DMS53 (cell line): ENCODE measurements around the gene CSTPP1.
A peak's percentile ranks its signal among the peaks of the same experiment; 100 is the strongest.
"Not testable (repeated sequence)": the region's sequence is repeated elsewhere in the genome, so short reads cannot be mapped to it uniquely, and the experiment has no call there.

ENCODE experiments used
- DNase-seq: peaks from one replicate; lab custom pipeline; 2025; lab: John Stamatoyannopoulos, UW

CSTPP1 gene

DNA sequence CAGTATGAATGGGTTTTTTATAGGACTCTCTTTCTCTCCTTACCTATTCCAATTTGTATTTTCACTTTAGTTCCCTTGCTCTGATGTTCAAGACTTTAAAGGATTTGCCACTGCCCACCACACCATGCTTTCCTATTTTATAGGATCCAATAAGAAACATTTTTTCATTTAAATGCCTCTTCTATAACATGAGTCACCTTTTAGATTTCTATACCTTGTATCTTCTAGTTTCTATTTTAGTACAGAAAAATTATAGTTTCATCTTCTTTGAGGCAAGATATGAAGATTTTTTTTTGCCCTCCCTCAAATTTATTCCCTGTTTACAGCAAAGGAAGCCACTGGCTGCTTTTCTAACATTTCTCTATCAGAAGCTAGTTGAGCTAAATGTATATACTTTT lies 163.4 kb downstream of the CSTPP1 start:
- DNase-seq: no peak

DNA sequence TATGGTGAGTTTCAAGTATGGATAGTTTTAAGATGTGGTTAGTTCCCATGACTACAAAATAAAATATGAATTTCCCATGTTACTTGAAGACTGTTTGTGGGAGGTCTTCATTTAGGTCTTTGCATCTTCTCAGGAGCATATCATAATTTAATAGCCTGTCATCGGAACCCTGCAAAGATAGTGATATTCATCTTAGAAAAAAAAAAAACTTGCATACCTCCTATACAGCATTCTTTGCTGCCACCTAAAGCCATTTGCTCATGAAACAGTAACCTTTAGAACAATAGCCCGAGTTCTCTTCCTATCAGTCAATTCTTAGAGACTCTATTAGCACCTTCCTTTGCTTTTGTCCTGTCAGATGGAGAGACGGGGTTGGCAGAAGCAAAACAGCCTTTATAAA lies 164.8 kb downstream of the CSTPP1 start:
- DNase-seq: no peak

DNA sequence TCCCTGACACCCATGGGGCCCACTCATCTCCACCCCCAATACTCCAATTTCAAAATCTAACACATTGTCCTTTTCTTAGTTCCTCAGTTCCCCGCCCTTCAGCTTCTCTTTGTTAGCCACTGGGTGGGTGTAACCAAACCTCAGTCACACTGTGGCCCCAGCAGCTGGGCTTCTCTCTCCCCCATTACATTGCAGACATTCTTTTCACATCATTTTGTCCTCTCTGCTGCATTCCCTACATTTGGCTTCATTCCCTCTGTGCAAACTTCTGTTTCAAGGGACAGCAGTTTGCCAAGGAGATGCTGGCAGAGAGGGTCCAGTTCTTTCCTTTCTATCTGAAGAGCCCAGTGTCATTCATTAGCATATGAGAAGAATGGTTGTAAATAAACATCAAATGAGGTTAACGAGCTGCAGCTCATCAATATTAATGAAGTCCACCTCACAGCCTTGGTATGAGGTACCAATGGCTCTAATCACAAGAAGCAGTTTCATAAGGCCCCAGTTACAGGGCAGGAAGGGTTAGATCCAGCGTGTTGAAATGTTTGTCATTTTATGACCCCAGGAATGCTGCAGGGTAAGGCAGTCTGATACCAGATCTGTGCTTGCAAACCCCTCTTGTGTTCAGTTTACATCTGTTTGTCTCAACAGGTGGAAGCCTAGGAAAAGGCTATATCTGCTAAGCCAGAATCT lies 167.8 kb downstream of the CSTPP1 start:
- DNase-seq: no peak

DNA sequence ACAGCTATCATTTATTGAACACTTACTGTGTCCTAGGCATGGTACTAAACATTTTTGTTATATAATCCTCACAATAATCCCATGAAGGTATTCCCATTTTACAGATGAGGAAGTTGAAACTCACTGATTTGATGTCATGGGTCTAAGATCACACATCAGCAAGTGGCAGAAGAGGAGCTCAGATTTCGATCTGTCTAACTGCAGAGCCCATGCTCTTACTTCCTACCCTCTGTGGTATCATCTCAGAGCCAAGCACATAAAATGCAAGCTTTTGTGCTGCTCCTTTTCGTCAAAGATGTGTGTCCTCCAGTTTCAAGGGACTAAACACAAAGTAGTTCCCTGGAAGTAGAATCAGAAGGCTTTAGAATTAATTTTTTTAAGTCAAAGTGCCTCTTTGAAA lies 169.0 kb downstream of the CSTPP1 start:
- no peak for DNase-seq

DNA sequence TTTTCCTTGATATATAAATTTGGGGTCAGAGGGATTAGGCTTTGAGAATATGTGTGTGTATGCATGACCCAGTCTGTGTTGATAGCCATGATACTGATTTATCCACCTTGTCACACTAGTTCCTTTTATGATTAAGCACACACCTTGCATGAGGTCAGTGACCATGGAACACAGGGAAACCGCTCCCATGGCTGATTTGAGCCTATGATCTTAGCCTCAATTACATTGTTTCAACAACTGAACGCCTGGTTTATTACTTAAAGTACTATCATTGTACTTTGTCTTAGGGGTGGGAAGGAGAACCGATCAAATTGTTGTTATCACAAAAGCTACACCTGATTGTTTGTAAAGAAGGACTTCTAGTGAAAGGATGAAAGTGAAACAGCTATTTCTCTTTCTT lies 169.4 kb downstream of the CSTPP1 start:
- DNase-seq: peak; percentile 28

DNA sequence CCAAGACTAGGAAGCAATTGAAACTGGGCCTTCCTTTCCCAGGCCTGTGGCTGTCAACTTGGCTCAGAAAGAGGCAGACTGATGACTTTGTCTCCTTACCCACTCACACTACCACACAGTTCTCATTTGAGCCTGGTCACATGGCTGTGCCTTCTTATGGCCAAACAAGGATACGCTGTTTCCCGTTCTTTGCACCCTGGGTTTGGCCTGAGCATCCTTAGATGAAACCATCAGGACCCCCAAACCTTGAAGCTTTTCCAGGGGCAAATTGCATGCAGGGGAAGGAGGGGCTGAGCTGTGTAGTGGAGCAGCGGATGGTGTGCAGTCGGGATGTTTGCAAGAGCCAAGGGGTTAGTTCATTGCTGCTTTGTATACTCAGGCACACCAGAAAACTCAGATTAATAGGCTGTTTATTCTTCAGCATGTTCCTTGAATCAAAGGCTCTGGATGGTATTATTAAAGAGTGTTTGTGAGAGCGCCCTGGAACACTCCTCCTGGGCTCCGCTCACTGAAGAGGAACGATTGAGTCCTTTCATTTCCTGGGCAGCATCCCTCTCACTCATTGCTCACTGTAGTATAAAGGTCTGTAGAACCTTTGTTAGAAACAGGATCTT lies 170.3 kb downstream of the CSTPP1 start:
- DNase-seq: peak; percentile 35

DNA sequence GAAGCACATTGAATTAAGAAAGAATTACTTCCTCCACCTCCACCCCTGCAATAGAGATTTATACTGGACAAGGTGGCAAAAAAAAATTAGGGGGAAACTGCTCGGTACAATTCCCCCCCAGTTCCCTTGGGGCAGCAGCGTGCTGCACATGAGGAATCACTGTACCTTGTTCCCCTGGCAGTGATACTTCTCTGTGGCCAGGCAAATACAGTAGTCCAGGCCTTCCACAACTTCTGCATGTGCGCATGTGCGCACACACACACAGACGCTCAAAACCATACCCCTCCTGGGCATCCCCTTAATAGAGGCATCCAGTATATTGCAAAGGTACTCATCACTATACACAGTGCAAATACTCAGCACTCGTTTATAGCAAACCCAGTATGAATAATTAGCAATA lies 171.2 kb downstream of the CSTPP1 start:
- peak; percentile 11 for DNase-seq

DNA sequence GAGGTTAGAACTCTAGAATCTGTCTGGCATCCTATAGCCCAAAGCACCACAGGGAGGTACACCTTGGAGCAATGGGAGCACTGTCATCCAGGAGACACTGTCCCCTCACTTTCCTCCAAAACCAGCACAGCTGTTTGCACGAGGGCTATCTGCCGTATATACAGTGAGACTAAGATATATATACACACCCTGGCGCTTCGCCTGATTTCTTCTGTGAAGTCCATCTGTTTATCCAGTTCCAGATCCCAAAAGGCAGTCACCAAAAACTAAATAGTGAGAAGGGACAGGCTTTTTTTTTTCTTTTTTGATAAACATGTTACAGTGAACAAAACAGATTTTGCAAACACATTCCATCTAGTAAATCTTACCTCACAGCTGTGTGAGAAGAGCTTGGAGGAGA lies 171.7 kb downstream of the CSTPP1 start:
- no peak for DNase-seq

DNA sequence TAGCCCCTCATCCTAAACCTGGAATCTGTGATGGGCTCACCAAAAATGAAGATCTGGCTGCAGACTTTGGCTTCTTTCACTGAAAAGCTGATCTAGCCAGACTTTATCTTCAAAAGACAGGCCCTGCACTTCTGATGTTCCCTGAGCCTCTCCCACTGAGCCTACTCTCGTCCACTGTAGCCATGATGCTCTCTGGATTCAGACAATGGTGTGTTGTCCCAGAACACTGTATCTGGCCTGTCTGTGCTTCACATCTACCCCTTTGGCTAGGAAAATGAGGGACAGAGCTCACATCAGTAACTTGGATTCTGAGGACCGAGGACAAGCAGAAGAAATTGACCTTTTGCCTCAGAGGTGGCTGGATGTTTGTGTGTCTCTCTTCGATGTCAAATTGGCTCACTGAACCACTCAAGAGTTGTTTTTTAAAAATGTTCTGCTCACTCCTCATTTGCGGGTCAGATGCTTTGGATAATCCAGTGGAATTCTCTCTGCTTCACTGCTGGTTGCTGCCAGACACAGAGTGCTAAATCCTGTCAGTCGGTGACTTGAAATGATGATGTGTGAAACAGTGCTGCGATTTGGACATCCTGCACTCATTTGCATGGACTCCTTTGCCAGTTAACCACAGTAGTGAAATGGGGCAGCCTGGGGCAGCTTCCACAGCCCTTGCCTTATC lies 172.6 kb downstream of the CSTPP1 start:
- DNase-seq: no peak

DNA sequence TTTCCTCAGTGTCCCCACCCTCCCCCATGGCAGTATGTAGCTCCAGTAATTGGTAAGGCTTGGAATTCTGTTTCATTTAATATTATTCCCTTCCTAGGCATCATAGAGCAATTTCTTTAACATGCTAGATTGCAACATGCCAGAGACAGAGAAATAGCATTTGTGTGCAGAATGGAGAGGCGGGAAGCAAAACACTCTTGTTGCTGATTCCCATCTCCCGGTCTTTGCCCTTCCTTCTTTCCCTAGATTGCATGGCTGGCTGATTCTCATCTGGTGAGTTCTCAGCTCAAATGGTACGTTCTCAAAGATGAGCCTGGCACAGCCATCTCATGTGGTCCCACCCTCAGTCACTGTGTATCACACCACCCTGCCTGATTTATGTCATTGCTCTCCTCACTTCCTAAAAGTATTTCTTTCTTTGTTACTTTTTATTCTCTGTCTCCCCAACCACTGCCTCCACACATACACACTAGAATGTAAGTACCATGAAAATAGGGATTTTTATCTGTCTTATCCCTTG lies 173.2 kb downstream of the CSTPP1 start:
- DNase-seq: no peak

DNA sequence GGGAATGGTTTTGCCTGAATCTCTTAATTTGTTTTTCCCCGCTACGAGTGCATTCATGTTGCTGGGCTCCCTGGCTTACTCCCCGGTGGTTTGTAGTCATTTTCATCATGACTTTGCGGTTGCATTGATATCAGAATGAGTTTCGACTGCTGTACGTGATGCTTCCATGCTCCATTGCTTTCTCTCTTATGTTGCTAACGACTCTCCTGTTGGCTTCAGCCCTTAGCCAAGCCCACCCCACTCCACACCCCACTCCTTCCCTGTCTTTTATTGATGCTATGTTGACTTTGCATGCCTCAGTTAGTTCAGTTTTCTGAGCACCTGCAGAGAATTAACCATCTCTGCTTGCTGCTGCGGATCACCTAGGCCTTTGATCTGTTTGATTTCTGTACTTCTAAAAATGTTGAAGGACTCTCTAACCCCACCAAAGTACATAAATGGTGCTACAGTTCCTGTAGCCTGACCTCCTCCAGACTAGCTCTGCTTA lies 174.8 kb downstream of the CSTPP1 start:
- DNase-seq: peak; percentile 96

DNA sequence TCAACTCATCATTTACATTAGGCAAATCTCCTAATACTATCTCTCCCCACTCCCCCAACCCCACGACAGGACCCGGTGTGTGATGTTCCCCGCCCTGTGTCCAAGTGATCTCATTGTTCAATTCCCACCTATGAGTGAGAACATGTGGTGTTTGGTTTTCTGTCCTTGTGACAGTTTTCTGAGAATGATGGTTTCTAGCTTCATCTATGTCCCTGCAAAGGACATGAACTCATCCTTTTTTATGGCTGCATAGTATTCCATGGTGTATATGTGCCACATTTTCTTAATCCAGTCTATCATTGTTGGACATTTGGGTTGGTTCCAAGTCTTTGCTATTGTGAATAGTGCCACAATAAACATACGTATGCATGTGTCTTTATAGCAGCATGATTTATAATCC lies 176.4 kb downstream of the CSTPP1 start:
- not testable (repeated sequence) for DNase-seq

DNA sequence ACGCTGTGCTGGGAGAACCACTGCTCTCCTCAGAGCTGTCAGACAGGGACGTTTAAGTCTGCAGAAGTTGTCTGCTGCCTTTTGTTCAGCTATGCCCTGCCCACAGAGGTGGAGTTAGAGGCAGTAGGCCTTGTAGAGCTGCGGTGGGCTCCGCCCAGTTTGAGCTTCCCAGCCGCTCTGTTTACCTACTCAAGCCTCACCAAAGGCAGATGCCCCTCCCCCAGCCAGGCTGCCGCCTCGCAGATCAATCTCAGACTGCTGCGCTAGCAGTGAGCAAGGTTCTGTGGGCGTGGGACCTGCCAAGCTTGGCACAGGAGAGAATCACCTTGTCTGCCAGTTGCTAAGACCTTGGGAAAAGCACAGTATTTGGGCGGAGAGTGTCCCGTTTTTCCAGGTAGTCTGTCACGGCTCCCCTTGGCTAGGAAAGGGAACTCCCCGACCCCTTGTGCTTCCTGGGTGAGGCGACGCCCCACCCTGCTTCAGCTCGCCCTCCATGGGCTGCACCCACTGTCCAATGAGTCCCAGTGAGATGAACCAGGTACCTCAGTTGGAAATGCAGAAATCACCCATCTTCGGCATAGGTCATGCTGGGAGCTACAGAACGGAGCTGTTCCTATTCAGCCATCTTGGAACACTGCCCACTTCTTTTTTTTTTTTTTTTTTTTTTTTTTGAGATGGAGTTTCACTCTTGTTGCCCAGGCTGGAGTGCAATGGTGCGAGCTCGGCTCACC lies 182.6 kb downstream of the CSTPP1 start:
- DNase-seq: peak; percentile 96

DNA sequence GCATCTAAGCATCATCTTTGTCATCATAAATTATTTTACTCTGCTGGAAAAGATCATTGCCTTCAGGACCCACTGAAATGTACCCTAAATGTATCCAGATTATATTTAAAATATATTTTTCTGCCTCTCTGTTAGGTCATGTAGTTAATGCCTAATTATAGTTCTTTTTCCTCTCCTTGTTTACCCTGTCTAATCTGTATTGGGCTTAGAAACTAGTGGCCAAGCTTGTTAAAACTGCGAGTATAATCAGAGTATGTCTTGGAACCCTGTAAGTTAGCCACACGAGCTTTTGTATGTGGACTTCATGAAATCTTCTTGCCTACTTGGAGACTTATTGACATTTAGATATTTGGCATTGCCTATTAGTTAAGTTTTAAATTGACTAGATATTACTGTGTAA lies 184.5 kb downstream of the CSTPP1 start:
- no peak for DNase-seq

DNA sequence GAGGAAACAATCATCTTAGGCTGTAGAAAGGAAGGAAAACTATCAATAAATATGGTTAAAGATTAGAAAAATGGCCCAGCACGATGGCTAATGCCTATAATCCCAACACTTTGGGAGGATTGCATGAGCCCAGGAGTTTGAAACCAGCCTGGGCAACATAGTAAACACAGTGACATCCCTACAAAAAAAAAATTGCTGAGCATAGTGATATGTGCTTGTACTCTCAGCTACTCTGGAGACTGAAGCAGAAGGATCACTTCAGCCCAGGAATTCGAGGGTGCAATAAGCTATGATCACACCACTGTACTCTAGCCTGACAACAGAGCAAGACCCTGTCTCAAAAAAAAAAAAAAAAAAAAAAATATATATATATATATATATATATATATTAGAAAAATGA lies 185.2 kb downstream of the CSTPP1 start:
- DNase-seq: no peak

DNA sequence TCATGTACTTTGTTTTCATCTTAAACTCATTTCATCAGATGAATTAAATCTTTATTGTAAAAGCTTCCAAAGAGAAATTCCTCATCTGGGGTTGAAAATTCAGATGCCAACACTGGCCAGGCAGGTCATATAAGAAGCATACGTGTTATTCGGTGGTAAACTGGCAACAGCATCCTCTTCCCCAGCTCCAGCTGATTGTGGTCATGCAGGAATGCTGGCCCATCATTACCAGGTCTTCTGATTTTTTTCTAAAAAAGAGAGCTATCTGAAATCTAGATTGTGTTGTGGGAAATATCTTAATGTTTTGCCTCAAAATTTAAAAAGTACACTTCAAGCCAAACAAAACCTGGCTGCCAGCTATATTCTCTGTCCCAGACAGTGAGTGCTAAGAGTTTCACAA lies 186.5 kb downstream of the CSTPP1 start:
- no peak for DNase-seq

DNA sequence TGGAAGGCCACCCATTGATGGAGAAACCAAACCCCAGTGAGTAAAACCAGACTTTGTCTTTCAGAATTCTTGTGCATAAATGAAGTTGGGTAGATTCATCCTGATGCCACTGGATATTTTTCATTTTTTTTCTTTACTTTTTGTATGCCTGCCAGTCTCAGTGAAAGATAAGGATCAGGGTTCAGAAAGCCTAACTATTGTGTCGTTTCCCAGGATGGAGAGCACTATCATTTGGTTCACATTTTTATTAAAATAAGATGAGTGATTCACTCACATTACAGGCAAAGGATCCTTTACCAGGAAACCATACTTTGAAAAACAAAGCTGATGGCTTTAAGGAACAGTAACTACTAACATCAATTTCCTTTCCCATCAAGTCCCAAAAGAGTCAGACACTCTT lies 188.1 kb downstream of the CSTPP1 start:
- no peak for DNase-seq

DNA sequence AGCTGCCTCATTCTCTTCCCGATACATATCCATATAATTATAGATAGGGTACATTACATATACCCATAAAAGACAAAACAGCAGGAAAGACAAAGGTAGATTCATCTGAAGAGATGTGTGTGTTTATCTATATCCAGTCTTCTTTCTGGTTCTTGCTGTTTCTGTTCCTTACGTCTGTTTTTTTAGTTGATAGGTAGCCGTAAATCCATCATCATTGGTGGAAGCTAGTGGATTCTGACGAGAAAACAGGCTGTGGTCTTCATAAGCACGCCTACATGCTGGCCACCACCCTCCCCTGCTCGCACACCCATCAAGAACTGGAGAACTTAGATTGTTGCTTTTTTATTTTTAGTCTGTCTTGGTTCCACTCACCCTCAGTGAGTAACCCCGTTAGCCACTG lies 188.5 kb downstream of the CSTPP1 start:
- DNase-seq: no peak

DNA sequence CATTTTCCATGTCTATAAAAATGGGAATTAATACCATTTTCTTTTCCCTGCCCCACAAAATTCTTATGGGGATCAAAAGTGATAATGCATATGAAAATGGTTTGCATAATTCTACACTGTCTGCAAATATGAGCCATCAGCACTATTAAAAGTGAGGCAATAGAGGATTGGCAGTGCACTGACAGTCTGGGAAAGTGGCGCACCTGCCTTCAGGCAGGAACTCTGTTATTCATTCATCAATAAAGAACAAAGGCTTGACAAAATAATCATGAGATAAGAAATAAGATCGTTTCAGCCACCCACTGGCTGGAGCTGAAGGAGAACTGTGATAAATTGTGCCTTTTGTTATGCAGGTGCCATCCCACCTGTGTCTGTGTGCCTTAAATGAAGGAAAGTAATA lies 190.7 kb downstream of the CSTPP1 start:
- peak; percentile 15 for DNase-seq

DNA sequence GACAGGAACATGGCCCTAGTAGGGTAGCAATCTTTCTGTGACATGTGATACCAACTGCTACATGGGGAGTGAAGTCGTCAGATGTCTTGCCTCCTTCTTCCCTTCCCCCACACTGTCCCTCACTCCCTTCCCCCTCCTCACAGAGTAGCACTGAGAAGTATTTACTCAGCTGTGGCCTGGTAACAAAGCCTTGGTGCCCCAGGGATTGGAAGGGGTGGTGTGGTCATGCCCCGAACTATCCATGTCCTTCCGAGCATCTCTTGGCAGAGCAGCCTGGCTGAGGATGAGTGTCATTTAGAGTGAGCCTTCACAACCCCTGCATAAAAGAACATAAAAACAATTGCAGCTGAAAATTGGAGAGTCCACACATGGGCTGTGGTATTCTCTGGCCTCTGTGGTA lies 194.0 kb downstream of the CSTPP1 start:
- DNase-seq: peak; percentile 89

DNA sequence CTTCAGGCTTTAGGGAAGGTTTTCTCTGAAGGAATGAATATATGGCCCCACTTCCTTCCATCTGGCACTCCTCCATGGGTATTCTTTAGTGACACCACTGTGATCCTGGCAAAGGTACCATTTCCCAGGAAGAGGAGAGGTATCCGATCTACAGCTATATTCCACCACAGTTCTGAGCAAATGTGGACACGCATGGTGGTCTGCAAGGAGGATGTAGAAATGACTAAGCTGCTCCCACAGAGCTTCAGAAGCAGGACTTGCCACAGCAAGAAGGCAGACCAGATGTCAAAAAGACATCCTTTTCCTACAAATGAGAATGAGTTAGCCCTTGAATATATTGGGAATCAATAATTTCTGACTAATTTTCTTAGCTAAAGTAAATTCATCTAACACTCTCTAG lies 194.6 kb downstream of the CSTPP1 start:
- DNase-seq: peak; percentile 34

DNA sequence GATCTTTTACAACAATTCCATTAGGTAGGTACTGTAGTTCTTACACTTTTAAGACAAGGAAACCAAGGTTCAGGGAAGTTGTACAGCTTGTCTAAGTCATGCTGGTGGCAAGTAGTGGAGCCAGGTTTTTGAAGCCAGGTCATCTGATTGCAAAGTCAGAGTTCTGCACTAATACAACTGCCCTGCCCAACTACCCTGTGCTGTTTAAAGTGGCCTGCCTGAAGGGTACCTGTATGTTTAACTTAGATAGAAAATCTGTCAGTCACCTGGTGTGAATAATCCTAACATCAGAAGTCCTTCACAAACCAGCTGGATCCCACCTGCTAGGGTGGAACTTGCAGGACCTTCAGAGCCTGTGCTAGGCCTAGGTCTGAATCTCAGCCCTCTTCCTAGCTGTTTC lies 195.9 kb downstream of the CSTPP1 start:
- peak; percentile 59 for DNase-seq
